ENCODE measurements around the gene C2orf81. TPM values are rescaled to one million over a fixed set of nuclear protein-coding genes. Genes with fewer than 3 reads are reported as not detected.

C2orf81 gene
- total RNA-seq, 1 donor from 2014 or later, result 2.1 TPM

DNA sequence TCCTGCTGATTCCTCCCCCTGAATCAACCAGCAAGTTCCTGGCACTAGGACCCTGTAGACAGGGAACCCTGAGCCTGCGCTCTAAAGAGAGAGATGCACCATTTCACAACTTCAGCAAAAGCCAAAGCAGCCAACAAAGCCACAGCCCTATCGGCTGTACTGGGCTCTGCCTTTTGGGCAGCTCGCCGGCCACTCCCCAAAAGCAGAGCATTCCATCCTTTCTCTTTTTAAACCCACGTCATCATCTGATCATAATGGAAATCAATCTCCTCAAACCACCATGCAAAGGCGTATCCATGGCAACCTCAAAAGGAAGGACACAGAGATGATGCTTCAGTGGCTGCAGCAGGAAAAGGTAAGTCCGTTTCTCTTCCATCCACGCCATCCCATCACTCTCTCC lies 36.0 kb downstream of the C2orf81 start:
- no peak overlapping the region for H3K4me2 ChIP-seq (ENCODE audit: low read length)
- H3K4me1 Mint-ChIP-seq (ENCODE audit: low read depth, unreplicated experiment), result peaks cover 7% of the 10 kb centered on the region
- no peak overlapping the region for H3K27ac ChIP-seq (ENCODE audit: low read depth, low read length)
- H3K9me3 Mint-ChIP-seq (ENCODE audit: unreplicated experiment), result no peaks in the 10 kb centered on the region
- H3K4me1 ChIP-seq (ENCODE audit: insufficient read depth, low read length), result peaks cover 23% of the 10 kb centered on the region
- no peak overlapping the region for H3K4me3 ChIP-seq (ENCODE audit: insufficient read depth, low read depth, low read length)
- no peaks in the 10 kb centered on the region for H3K27me3 ChIP-seq (ENCODE audit: insufficient read depth, low read length)
- no peak overlapping the region for H2AFZ ChIP-seq (ENCODE audit: low read depth, low read length)
- TF ChIP-seq EZH2 (IDR thresholded peaks at IDR 0.05; ENCODE audit: insufficient read depth, low read length), result no peak
- TF ChIP-seq, protein P1, sequence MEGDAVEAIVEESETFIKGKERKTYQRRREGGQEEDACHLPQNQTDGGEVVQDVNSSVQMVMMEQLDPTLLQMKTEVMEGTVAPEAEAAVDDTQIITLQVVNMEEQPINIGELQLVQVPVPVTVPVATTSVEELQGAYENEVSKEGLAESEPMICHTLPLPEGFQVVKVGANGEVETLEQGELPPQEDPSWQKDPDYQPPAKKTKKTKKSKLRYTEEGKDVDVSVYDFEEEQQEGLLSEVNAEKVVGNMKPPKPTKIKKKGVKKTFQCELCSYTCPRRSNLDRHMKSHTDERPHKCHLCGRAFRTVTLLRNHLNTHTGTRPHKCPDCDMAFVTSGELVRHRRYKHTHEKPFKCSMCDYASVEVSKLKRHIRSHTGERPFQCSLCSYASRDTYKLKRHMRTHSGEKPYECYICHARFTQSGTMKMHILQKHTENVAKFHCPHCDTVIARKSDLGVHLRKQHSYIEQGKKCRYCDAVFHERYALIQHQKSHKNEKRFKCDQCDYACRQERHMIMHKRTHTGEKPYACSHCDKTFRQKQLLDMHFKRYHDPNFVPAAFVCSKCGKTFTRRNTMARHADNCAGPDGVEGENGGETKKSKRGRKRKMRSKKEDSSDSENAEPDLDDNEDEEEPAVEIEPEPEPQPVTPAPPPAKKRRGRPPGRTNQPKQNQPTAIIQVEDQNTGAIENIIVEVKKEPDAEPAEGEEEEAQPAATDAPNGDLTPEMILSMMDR (IDR thresholded peaks at IDR 0.05; ENCODE audit: insufficient read depth, low read depth, low read length), result no peak
- no peak overlapping the region for H3K27ac Mint-ChIP-seq (ENCODE audit: unreplicated experiment)
- H3K9me3 ChIP-seq (ENCODE audit: insufficient read depth, low read depth, low read length), result no peaks in the 10 kb centered on the region
- DNase-seq (ENCODE audit: low read depth) (peak; percentile 18), FAIRE-seq (no peak)
- peaks cover 2% of the 10 kb centered on the region for H3K36me3 Mint-ChIP-seq (ENCODE audit: low read depth, unreplicated experiment)
- H3K9ac ChIP-seq (ENCODE audit: low read length), result no peak overlapping the region
- no peak overlapping the region for H3K4me3 Mint-ChIP-seq (ENCODE audit: unreplicated experiment)
- peaks cover 3% of the 10 kb centered on the region for H3K36me3 ChIP-seq (ENCODE audit: insufficient read depth, low read length)
- no peaks in the 10 kb centered on the region for H3K27me3 Mint-ChIP-seq (ENCODE audit: low read depth, unreplicated experiment)
- peaks cover 88% of the 10 kb centered on the region for H3K79me2 ChIP-seq (ENCODE audit: insufficient read depth, low read length)
- peaks cover 87% of the 10 kb centered on the region for H4K20me1 ChIP-seq (ENCODE audit: insufficient read depth, low read length)

DNA sequence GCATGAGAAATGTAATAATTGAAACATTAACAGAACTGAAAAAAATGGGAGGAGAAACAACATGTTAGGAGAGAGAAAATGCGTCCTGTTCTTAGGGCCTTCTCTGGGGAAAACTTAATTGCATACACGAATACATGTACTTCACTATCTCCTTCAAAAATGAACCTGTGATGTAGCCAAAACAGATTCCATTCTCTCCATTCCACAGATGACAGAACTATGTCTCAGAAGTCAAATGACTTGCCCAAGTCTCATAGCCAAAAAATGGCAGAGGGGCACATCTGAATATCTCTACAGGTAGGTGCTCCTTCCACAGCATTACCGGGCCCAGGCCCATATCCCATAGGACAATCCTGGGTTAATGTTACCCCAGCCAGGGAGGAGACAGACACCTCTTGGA lies 37.4 kb downstream of the C2orf81 start:
- FAIRE-seq (no peak), DNase-seq (ENCODE audit: low read depth) (peak; percentile 52)
- Histone ChIP-seq H3K4me3 (ENCODE audit: insufficient read depth, low read depth, low read length) (no peak overlapping the region), H3K9me3 (ENCODE audit: insufficient read depth, low read depth, low read length) (no peaks in the 10 kb centered on the region), H3K36me3 (ENCODE audit: insufficient read depth, low read length) (peaks cover 3% of the 10 kb centered on the region), H2AFZ (ENCODE audit: low read depth, low read length) (no peak overlapping the region), H3K27me3 (ENCODE audit: insufficient read depth, low read length) (no peaks in the 10 kb centered on the region), H3K27ac (ENCODE audit: low read depth, low read length) (no peak overlapping the region), H3K4me2 (ENCODE audit: low read length) (peak overlapping the region; percentile 7), H3K9ac (ENCODE audit: low read length) (no peak overlapping the region), H3K79me2 (ENCODE audit: insufficient read depth, low read length) (peaks cover 88% of the 10 kb centered on the region), H3K4me1 (ENCODE audit: insufficient read depth, low read length) (peaks cover 30% of the 10 kb centered on the region), H4K20me1 (ENCODE audit: insufficient read depth, low read length) (peaks cover 87% of the 10 kb centered on the region)
- no peak for TF ChIP-seq EZH2 (IDR thresholded peaks at IDR 0.05; ENCODE audit: insufficient read depth, low read length)
- TF ChIP-seq, protein P1 (IDR thresholded peaks at IDR 0.05; ENCODE audit: insufficient read depth, low read depth, low read length), result no peak
- peaks cover 4% of the 10 kb centered on the region for H3K36me3 Mint-ChIP-seq (ENCODE audit: low read depth, unreplicated experiment)
- no peaks in the 10 kb centered on the region for H3K27me3 Mint-ChIP-seq (ENCODE audit: low read depth, unreplicated experiment)
- no peaks in the 10 kb centered on the region for H3K9me3 Mint-ChIP-seq (ENCODE audit: unreplicated experiment)
- H3K27ac Mint-ChIP-seq (ENCODE audit: unreplicated experiment), result no peak overlapping the region
- peaks cover 15% of the 10 kb centered on the region for H3K4me1 Mint-ChIP-seq (ENCODE audit: low read depth, unreplicated experiment)
- no peak overlapping the region for H3K4me3 Mint-ChIP-seq (ENCODE audit: unreplicated experiment)

DNA sequence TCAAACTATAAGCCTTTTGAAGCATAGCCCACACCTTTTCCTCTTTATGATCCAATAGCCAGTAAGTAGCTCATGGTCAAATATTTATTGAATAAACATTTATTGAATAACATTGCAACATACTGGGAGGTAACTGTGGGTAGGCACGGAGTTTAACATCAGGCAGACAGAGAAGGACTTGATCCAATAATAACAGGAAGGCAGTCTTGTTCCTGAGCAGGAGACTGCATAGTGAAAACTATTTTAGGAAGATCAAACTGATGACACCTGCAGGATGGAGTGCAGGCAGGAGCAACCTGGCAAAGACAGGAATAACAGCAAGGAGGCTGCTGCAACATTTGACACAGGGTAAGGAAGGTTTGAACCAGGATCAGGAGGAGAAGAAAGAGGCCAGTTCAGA lies 38.2 kb downstream of the C2orf81 start:
- TF ChIP-seq, protein P1 (IDR thresholded peaks at IDR 0.05; ENCODE audit: insufficient read depth, low read depth, low read length), result no peak
- TF ChIP-seq EZH2 (IDR thresholded peaks at IDR 0.05; ENCODE audit: insufficient read depth, low read length), result no peak
- H3K9me3 Mint-ChIP-seq (ENCODE audit: unreplicated experiment), result no peaks in the 10 kb centered on the region
- no peaks in the 10 kb centered on the region for H3K9me3 ChIP-seq (ENCODE audit: insufficient read depth, low read depth, low read length)
- no peak overlapping the region for H2AFZ ChIP-seq (ENCODE audit: low read depth, low read length)
- no peaks in the 10 kb centered on the region for H3K27me3 Mint-ChIP-seq (ENCODE audit: low read depth, unreplicated experiment)
- peaks cover 87% of the 10 kb centered on the region for H4K20me1 ChIP-seq (ENCODE audit: insufficient read depth, low read length)
- H3K4me3 ChIP-seq (ENCODE audit: insufficient read depth, low read depth, low read length), result no peak overlapping the region
- peaks cover 88% of the 10 kb centered on the region for H3K79me2 ChIP-seq (ENCODE audit: insufficient read depth, low read length)
- no peak overlapping the region for H3K4me3 Mint-ChIP-seq (ENCODE audit: unreplicated experiment)
- H3K9ac ChIP-seq (ENCODE audit: low read length), result no peak overlapping the region
- peaks cover 30% of the 10 kb centered on the region for H3K4me1 ChIP-seq (ENCODE audit: insufficient read depth, low read length)
- H3K27me3 ChIP-seq (ENCODE audit: insufficient read depth, low read length), result no peaks in the 10 kb centered on the region
- FAIRE-seq (no peak), DNase-seq (ENCODE audit: low read depth) (peak; percentile 66)
- no peak overlapping the region for H3K27ac ChIP-seq (ENCODE audit: low read depth, low read length)
- peaks cover 4% of the 10 kb centered on the region for H3K36me3 Mint-ChIP-seq (ENCODE audit: low read depth, unreplicated experiment)
- H3K4me2 ChIP-seq (ENCODE audit: low read length), result peak overlapping the region; percentile 7
- H3K27ac Mint-ChIP-seq (ENCODE audit: unreplicated experiment), result no peak overlapping the region
- peaks cover 22% of the 10 kb centered on the region for H3K4me1 Mint-ChIP-seq (ENCODE audit: low read depth, unreplicated experiment)
- peaks cover 3% of the 10 kb centered on the region for H3K36me3 ChIP-seq (ENCODE audit: insufficient read depth, low read length)
